ENCODE data around the gene LRRC41. TPM values are rescaled to one million over a fixed set of nuclear protein-coding genes. Genes with fewer than 3 reads are reported as not detected.
"Not testable (repeated sequence)": the region's sequence is repeated elsewhere in the genome, so short reads cannot be mapped to it uniquely, and the experiment has no call there.

Gene LRRC41
- polyA plus RNA-seq, 1 donor, result 58.3 TPM

- DNase-seq (ENCODE audit: low read depth), result not testable (repeated sequence)
Observed at GRCh38 chr1:46325285-46326076, 22.1 kb upstream of the LRRC41 start.

- DNase-seq (ENCODE audit: low read depth), result not testable (repeated sequence)
Observed at GRCh38 chr1:46322191-46322590, 18.8 kb upstream of the LRRC41 start.

GRCh38 chr1:46319960-46320914 is 16.8 kb upstream of the LRRC41 start:
- DNase-seq (ENCODE audit: low read depth), result not testable (repeated sequence)

GRCh38 chr1:46319301-46319700 is 15.9 kb upstream of the LRRC41 start:
- not testable (repeated sequence) for DNase-seq (ENCODE audit: low read depth)

GRCh38 chr1:46317323-46317722 is 13.9 kb upstream of the LRRC41 start:
- DNase-seq (ENCODE audit: low read depth), result no peak

GRCh38 chr1:46315669-46316403 is 12.4 kb upstream of the LRRC41 start:
- no peak for DNase-seq (ENCODE audit: low read depth)

GRCh38 chr1:46310321-46310720 is 6.9 kb upstream of the LRRC41 start:
- DNase-seq (ENCODE audit: low read depth), result no peak

GRCh38 chr1:46309401-46310159 is 6.2 kb upstream of the LRRC41 start:
- no peak for DNase-seq (ENCODE audit: low read depth)

GRCh38 chr1:46306159-46306530 is 2.7 kb upstream of the LRRC41 start:
- no peak for DNase-seq (ENCODE audit: low read depth)

- no peak for DNase-seq (ENCODE audit: low read depth)
Observed at GRCh38 chr1:46303872-46304326, 483 bp upstream of the LRRC41 start.

GRCh38 chr1:46302641-46303037 is 777 bp downstream of the LRRC41 start:
- no peak for DNase-seq (ENCODE audit: low read depth)

- no peak for DNase-seq (ENCODE audit: low read depth)
Observed at GRCh38 chr1:46301808-46302640, 1.4 kb downstream of the LRRC41 start.

GRCh38 chr1:46301406-46301807 is 2.0 kb downstream of the LRRC41 start:
- no peak for DNase-seq (ENCODE audit: low read depth)

- DNase-seq (ENCODE audit: low read depth), result peak; percentile 45
Observed at GRCh38 chr1:46300673-46301405, 2.6 kb downstream of the LRRC41 start.

- no peak for DNase-seq (ENCODE audit: low read depth)
Observed at GRCh38 chr1:46298387-46298786, 5.0 kb downstream of the LRRC41 start.

- DNase-seq (ENCODE audit: low read depth), result no peak
Observed at GRCh38 chr1:46295306-46295705, 8.1 kb downstream of the LRRC41 start.

GRCh38 chr1:46289976-46290375 is 13.4 kb downstream of the LRRC41 start:
- no peak for DNase-seq (ENCODE audit: low read depth)

GRCh38 chr1:46289134-46289494 is 14.3 kb downstream of the LRRC41 start:
- DNase-seq (ENCODE audit: low read depth), result no peak

- DNase-seq (ENCODE audit: low read depth), result no peak
Observed at GRCh38 chr1:46288485-46289133, 14.8 kb downstream of the LRRC41 start.
